ENCODE data around the gene VWA7.
A peak's percentile ranks its signal among the peaks of the same experiment; 100 is the strongest.
"Not testable (repeated sequence)": the region's sequence is repeated elsewhere in the genome, so short reads cannot be mapped to it uniquely, and the experiment has no call there.

The VWA7 gene

DNA sequence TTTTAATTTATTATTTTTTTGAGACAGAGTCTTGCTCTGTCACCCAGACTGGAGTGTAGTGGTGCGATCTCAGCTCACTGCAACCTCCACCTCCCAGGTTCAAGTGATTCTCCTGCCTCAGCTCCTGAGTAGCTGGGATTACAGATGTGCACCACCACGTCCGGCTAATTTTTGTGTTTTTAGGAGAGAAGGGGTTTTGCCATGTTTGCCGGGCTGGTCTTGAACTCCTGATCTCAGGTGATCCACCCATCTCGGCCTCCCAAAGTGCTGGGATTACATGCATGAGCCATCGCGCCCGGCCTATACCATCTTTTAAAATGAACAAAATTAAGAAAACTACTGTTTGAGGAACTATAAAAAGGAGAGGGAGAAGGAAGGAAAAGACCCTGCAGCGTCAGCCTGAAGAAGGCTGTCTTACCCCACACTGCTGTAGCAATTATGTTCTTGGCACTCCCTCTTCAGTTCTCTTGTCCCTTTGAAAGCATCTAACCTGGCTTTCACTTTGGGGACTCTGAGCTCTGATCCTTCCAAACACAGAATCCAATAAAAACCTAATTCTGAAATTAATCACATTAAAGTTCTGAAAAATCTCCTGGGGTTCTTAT lies 46.6 kb upstream of the VWA7 start:
- H2BK15ac ChIP-seq (ENCODE audit: low read length); H3K23ac ChIP-seq (ENCODE audit: low read depth, low read length, poor library complexity); H2AFZ ChIP-seq (ENCODE audit: low read length); H3K9me3 ChIP-seq (replicated peaks in 1 of 2; ENCODE audit: control insufficient read depth in 2 of 2, insufficient read depth in 1 of 2, low read depth in 1 of 2, low read length in 2 of 2); H3K9ac ChIP-seq (ENCODE audit: low read depth, low read length, poor library complexity); H3K4ac ChIP-seq (ENCODE audit: low read length); H2AK5ac ChIP-seq (ENCODE audit: low read depth, low read length); H3K4me3 ChIP-seq (ENCODE audit: low read length in 2 of 2); H3K36me3 ChIP-seq (replicated peaks in 1 of 2; ENCODE audit: control insufficient read depth in 2 of 2, insufficient read depth in 2 of 2, low read length in 2 of 2); H3K27me3 ChIP-seq (ENCODE audit: control insufficient read depth in 3 of 3, insufficient read depth in 3 of 3, low read depth in 1 of 3, low read length in 3 of 3); H2BK12ac ChIP-seq (ENCODE audit: low read length); H3K4me2 ChIP-seq (ENCODE audit: insufficient read depth, low read length, poor library complexity, severe bottlenecking); H3K79me1 ChIP-seq (ENCODE audit: low read depth, low read length); H3K27ac ChIP-seq (replicated peaks; ENCODE audit: low read length); H3K18ac ChIP-seq (ENCODE audit: low read length); H3K14ac ChIP-seq (ENCODE audit: low read length); H3K4me1 ChIP-seq (ENCODE audit: control insufficient read depth in 2 of 2, insufficient read depth in 1 of 2, low read depth in 1 of 2, low read length in 2 of 2); H4K91ac ChIP-seq (ENCODE audit: low read depth, low read length, poor library complexity); H2BK120ac ChIP-seq (ENCODE audit: low read depth, low read length); H2BK5ac ChIP-seq (ENCODE audit: low read length); H4K8ac ChIP-seq (ENCODE audit: low read depth, low read length); DNase-seq (ENCODE audit: low spot score): not testable (repeated sequence)
- WGBS, 2 donors (ENCODE audit: extremely low coverage in 2 of 2, insufficient read length in 2 of 2, insufficient replicate concordance in 1 of 2) = no CpG with 5 or more reads among the region's 9 CpGs

- Histone ChIP-seq H2BK5ac (ENCODE audit: low read length) (no peak overlapping the region), H3K14ac (ENCODE audit: low read length) (no peak overlapping the region), H2AFZ (ENCODE audit: low read length) (peak overlapping the region; percentile 87), H2BK15ac (ENCODE audit: low read length) (peak overlapping the region; percentile 82), H3K27ac (replicated peaks; ENCODE audit: low read length) (peak overlapping the region; percentile 37), H3K4me3 (ENCODE audit: low read length in 2 of 2) (peak overlapping the region; percentile 49 to 70), H3K9me3 (replicated peaks in 1 of 2; ENCODE audit: control insufficient read depth in 2 of 2, insufficient read depth in 1 of 2, low read depth in 1 of 2, low read length in 2 of 2) (peaks cover 0 to 2% of the 10 kb centered on the region in 2 donors), H2BK120ac (ENCODE audit: low read depth, low read length) (peak overlapping the region; percentile 7), H3K4me2 (ENCODE audit: insufficient read depth, low read length, poor library complexity, severe bottlenecking) (peak overlapping the region; percentile 69), H3K4ac (ENCODE audit: low read length) (no peak overlapping the region), H3K23ac (ENCODE audit: low read depth, low read length, poor library complexity) (no peak overlapping the region), H3K4me1 (ENCODE audit: control insufficient read depth in 2 of 2, insufficient read depth in 1 of 2, low read depth in 1 of 2, low read length in 2 of 2) (peaks cover 5 to 7% of the 10 kb centered on the region in 2 donors), H3K27me3 (ENCODE audit: control insufficient read depth in 3 of 3, insufficient read depth in 3 of 3, low read depth in 1 of 3, low read length in 3 of 3) (no peaks in the 10 kb centered on the region), H4K91ac (ENCODE audit: low read depth, low read length, poor library complexity) (no peak overlapping the region), H2AK5ac (ENCODE audit: low read depth, low read length) (no peak overlapping the region), H3K9ac (ENCODE audit: low read depth, low read length, poor library complexity) (peak overlapping the region; percentile 53), H3K79me1 (ENCODE audit: low read depth, low read length) (peaks cover 1% of the 10 kb centered on the region), H2BK12ac (ENCODE audit: low read length) (no peak overlapping the region), H4K8ac (ENCODE audit: low read depth, low read length) (no peak overlapping the region), H3K18ac (ENCODE audit: low read length) (peak overlapping the region; percentile 76), H3K36me3 (replicated peaks in 1 of 2; ENCODE audit: control insufficient read depth in 2 of 2, insufficient read depth in 2 of 2, low read length in 2 of 2) (peaks cover 0 to 2% of the 10 kb centered on the region in 2 donors)
- no CpG with 5 or more reads among the region's 25 CpGs for WGBS, 2 donors (ENCODE audit: extremely low coverage in 2 of 2, insufficient read length in 2 of 2, insufficient replicate concordance in 1 of 2)
- DNase-seq (ENCODE audit: low spot score) = peak; percentile 42
Measured at GRCh38 chr6:31822036-31822821, 45.1 kb upstream of the VWA7 start.

DNA sequence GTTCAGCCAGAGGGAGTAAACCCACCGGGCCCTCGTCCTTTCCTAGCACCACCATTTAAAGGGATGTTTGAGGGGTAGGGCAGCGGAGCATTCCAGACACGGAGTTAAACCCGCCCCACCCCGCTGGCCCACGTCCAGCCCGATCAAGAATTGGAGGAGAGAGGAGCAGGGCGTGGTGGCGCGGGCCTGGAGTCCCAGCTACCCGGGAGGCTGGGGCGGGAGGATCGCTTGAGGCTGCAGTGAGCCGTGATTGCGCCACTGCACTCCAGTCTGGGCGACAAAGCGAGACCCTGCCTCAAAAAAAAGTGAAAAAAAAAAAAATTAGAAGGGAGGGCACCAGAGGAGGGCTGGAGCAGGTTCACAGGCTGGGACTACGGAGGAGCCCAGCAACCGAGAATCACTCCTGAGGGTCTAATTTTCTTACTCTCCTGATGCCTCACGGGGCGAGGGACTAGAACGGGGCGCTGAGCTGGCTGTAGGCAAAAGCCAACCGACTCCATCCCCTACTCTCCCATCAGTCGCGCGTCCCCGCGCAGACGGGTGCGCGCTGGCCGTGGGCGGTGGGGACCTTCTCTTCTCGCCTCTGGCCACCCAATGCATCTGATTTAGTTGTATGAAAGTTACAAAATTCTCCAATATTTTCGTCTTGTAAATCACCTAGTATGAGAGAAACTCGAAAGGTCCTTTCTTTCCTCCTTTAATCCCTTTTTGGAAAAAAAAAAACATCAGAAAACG lies 44.3 kb upstream of the VWA7 start:
- Histone ChIP-seq H3K27me3 (ENCODE audit: control insufficient read depth in 3 of 3, insufficient read depth in 3 of 3, low read depth in 1 of 3, low read length in 3 of 3) (no peaks in the 10 kb centered on the region), H2BK15ac (ENCODE audit: low read length) (no peak overlapping the region), H3K9ac (ENCODE audit: low read depth, low read length, poor library complexity) (no peak overlapping the region), H4K8ac (ENCODE audit: low read depth, low read length) (no peak overlapping the region), H3K4me1 (ENCODE audit: control insufficient read depth in 2 of 2, insufficient read depth in 1 of 2, low read depth in 1 of 2, low read length in 2 of 2) (peaks cover 4 to 5% of the 10 kb centered on the region in 2 donors), H3K4me2 (ENCODE audit: insufficient read depth, low read length, poor library complexity, severe bottlenecking) (peak overlapping the region; percentile 69), H3K27ac (replicated peaks; ENCODE audit: low read length) (peak overlapping the region; percentile 57), H3K4ac (ENCODE audit: low read length) (no peak overlapping the region), H2BK12ac (ENCODE audit: low read length) (no peak overlapping the region), H2AFZ (ENCODE audit: low read length) (peak overlapping the region; percentile 87), H3K14ac (ENCODE audit: low read length) (no peak overlapping the region), H3K23ac (ENCODE audit: low read depth, low read length, poor library complexity) (peak overlapping the region; percentile 36), H2BK5ac (ENCODE audit: low read length) (no peak overlapping the region), H3K9me3 (replicated peaks in 1 of 2; ENCODE audit: control insufficient read depth in 2 of 2, insufficient read depth in 1 of 2, low read depth in 1 of 2, low read length in 2 of 2) (peaks cover 0 to 2% of the 10 kb centered on the region in 2 donors), H3K18ac (ENCODE audit: low read length) (peak overlapping the region; percentile 86), H3K36me3 (replicated peaks in 1 of 2; ENCODE audit: control insufficient read depth in 2 of 2, insufficient read depth in 2 of 2, low read length in 2 of 2) (peaks cover 0 to 2% of the 10 kb centered on the region in 2 donors), H2BK120ac (ENCODE audit: low read depth, low read length) (no peak overlapping the region), H3K4me3 (ENCODE audit: low read length in 2 of 2) (peak overlapping the region; percentile 49 to 74), H2AK5ac (ENCODE audit: low read depth, low read length) (no peak overlapping the region), H3K79me1 (ENCODE audit: low read depth, low read length) (peaks cover 1% of the 10 kb centered on the region), H4K91ac (ENCODE audit: low read depth, low read length, poor library complexity) (no peak overlapping the region)
- WGBS, 2 donors (ENCODE audit: extremely low coverage in 2 of 2, insufficient read length in 2 of 2, insufficient replicate concordance in 1 of 2) = no CpG with 5 or more reads among the region's 39 CpGs
- DNase-seq (ENCODE audit: low spot score) = peak; percentile 45

- WGBS, 2 donors (ENCODE audit: extremely low coverage in 2 of 2, insufficient read length in 2 of 2, insufficient replicate concordance in 1 of 2) = no CpG with 5 or more reads among the region's 10 CpGs
- not testable (repeated sequence) for H2AK5ac ChIP-seq (ENCODE audit: low read depth, low read length); DNase-seq (ENCODE audit: low spot score); H4K8ac ChIP-seq (ENCODE audit: low read depth, low read length); H3K27ac ChIP-seq (replicated peaks; ENCODE audit: low read length); H3K9ac ChIP-seq (ENCODE audit: low read depth, low read length, poor library complexity); H2AFZ ChIP-seq (ENCODE audit: low read length); H3K9me3 ChIP-seq (replicated peaks in 1 of 2; ENCODE audit: control insufficient read depth in 2 of 2, insufficient read depth in 1 of 2, low read depth in 1 of 2, low read length in 2 of 2); H3K4me1 ChIP-seq (ENCODE audit: control insufficient read depth in 2 of 2, insufficient read depth in 1 of 2, low read depth in 1 of 2, low read length in 2 of 2); H2BK15ac ChIP-seq (ENCODE audit: low read length); H3K27me3 ChIP-seq (ENCODE audit: control insufficient read depth in 3 of 3, insufficient read depth in 3 of 3, low read depth in 1 of 3, low read length in 3 of 3); H3K4me3 ChIP-seq (ENCODE audit: low read length in 2 of 2); H3K79me1 ChIP-seq (ENCODE audit: low read depth, low read length); H2BK12ac ChIP-seq (ENCODE audit: low read length); H3K4me2 ChIP-seq (ENCODE audit: insufficient read depth, low read length, poor library complexity, severe bottlenecking); H3K4ac ChIP-seq (ENCODE audit: low read length); H3K23ac ChIP-seq (ENCODE audit: low read depth, low read length, poor library complexity); H2BK120ac ChIP-seq (ENCODE audit: low read depth, low read length); H3K14ac ChIP-seq (ENCODE audit: low read length); H3K36me3 ChIP-seq (replicated peaks in 1 of 2; ENCODE audit: control insufficient read depth in 2 of 2, insufficient read depth in 2 of 2, low read length in 2 of 2); H3K18ac ChIP-seq (ENCODE audit: low read length); H4K91ac ChIP-seq (ENCODE audit: low read depth, low read length, poor library complexity); H2BK5ac ChIP-seq (ENCODE audit: low read length)
Measured at GRCh38 chr6:31820399-31820798, 43.3 kb upstream of the VWA7 start.
